GM19239 (cell line): ENCODE measurements around the gene OR2B6.

ENCODE experiments used
- DNase-seq: peaks from one replicate; pipeline ENCODE4 v3.0.0; 2011; ENCODE audit warnings: low spot score; ENCODE audit not compliant: insufficient read length
- FAIRE-seq: peaks from 2 replicates; lab custom pipeline; 2011; peaks lifted over from hg19 to GRCh38; lab: Jason Lieb, UNC

Gene OR2B6

DNA sequence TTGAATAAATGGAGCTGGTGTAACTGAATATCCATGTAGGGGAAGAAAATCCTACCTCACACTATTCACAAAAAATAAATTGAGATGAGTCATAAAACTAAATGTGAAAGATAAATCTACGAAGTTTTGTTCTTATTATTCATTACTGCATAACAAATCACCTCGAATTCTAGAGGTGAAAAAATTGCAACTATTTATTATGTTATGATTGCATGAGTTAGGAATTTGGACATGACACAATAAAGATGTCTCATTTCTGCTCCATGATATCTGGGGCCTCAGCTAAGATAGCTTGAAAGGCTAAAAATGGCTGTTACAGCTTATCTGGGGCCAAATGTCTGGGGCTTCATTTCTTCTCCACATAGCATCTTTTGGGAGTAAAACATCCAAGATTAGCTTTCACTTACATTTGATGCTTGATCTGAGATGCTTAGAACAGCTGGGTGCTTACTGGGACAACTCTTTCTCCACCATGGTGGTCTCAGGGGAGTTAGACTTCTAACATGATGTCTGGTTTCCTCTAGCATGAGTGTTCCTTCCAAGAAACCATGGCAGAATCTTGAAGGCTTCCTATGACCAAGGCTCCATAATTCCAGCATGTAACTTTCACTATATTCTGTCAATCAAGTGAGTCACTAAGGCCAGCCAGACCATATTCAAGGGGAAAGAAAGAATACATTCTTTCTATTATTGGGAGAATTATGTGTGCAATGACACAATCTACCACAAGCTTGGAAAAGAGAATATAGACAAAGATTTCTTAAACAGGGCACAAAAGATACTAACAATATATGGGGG lies 30.1 kb downstream of the OR2B6 start:
- FAIRE-seq (no peak), DNase-seq (no peak)

- DNase-seq: no peak
- no peak for FAIRE-seq
Measured at GRCh38 chr6:27994616-27995015, 37.6 kb downstream of the OR2B6 start.

GRCh38 chr6:28000351-28001045 lies 43.5 kb downstream of the OR2B6 start:
- FAIRE-seq: no peak
- no peak for DNase-seq

DNA sequence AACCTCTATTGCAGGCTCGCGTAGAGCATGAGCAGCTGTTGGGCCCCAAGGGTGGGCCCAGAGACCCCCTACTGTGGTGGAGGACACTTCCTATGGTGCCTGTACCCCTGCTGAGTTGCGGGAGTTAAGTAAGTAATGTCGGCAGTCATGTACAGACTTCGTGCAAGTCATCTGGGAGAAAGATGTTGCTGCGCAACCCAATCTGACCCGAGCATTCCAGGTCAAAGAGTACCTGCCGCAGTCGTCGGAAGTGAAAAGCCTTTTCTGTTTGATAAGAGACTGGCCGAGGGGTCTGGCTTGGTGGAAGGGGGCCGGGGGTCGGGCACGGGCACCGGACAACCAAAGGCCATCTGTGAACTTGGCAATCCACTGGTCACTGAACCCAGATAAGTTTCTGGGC lies 44.3 kb downstream of the OR2B6 start:
- FAIRE-seq (no peak), DNase-seq (no peak)

GRCh38 chr6:28001751-28002150 lies 44.7 kb downstream of the OR2B6 start:
- DNase-seq (no peak), FAIRE-seq (no peak)

- FAIRE-seq (no peak), DNase-seq (no peak)
Measured at GRCh38 chr6:28002161-28002560, 45.1 kb downstream of the OR2B6 start.

- DNase-seq (no peak), FAIRE-seq (no peak)
Measured at GRCh38 chr6:28003059-28003458, 46.0 kb downstream of the OR2B6 start.

- DNase-seq (no peak), FAIRE-seq (no peak)
Measured at GRCh38 chr6:28003661-28004060, 46.6 kb downstream of the OR2B6 start.

GRCh38 chr6:28004350-28005151 lies 47.5 kb downstream of the OR2B6 start:
- no peak for FAIRE-seq
- no peak for DNase-seq

DNA sequence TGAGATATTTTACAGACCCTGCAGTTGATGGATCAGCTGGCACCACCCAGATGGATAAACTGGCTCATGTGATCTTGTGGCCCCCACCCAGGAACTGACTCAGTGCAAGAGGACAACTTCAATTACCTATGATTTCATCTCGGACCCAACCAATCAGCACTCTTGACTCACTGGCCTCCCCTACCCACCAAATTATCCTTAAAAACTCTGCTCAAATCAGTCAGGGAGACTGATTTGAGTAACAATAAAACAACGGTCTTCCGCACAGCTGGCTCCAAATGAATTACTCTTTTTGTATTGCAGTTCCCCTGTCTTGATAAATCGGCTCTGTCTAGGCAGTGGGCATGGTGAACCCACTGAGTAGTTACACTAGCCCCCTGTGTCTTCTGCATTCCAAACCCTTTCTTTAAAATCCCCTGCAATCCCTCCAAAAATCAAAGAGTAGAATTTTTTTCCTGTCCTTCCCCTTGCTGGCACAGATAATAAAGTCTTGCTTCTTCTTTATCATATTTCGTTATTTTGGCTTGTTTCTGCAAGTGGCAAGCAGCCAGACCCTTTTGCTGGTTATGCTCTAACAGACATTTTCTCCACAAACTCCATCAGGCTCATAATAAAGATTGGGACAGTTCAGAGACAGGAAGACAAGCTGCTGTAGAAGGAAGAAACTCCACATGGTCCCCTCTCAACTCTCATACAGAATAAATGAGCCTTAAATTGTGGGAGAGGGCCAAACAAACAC lies 48.3 kb downstream of the OR2B6 start:
- DNase-seq (no peak), FAIRE-seq (no peak)

DNA sequence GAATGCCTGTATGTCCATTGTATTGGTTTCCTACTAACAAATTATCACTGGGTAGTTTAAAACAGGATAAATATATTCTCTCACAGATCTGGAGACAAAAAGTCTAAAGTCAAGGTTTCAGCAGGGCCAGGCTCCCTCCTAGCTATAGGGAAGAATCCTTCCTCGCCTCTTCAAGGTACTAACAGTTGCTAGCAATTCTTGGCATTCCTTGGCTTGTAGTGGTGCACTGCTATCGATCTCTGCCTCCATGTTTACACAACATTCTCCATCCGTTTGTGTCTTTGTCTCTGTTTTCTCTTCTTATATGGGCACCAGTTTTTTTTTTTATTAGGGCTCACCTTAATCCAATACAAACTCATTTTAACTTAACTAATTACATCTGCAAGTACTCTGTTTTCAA lies 48.9 kb downstream of the OR2B6 start:
- no peak for DNase-seq
- FAIRE-seq: no peak
